ENCODE results near the gene SLC6A12. TPM values are rescaled to one million over a fixed set of nuclear protein-coding genes. Genes with fewer than 3 reads are reported as not detected.

SLC6A12 gene
- total RNA-seq, 1 experiment from 2014 or later: 0.17 TPM

GRCh38 chr12:242496-242895, 28.5 kb upstream of the SLC6A12 start:
- H3K27me3 Mint-ChIP-seq (ENCODE audit: low read depth): peaks cover 14% of the 10 kb centered on the region
- H3K4me1 ChIP-seq (ENCODE audit: insufficient read depth, low read length): no peaks in the 10 kb centered on the region
- no peak overlapping the region for H2BK5ac ChIP-seq (ENCODE audit: insufficient read length, low read length)
- H3K9me3 Mint-ChIP-seq: peaks cover 16 to 18% of the 10 kb centered on the region in 2 experiments
- H3K9me3 ChIP-seq (ENCODE audit: control insufficient read depth, low read depth, low read length): no peaks in the 10 kb centered on the region
- no peaks in the 10 kb centered on the region for H4K20me1 ChIP-seq (ENCODE audit: control insufficient read depth, insufficient read depth, insufficient read length)
- no peak overlapping the region for H2BK15ac ChIP-seq (ENCODE audit: low read depth, low read length)
- no peak overlapping the region for H3K27ac ChIP-seq (ENCODE audit: insufficient read length, low read depth, low read length)
- H3K4me3 Mint-ChIP-seq: no peak overlapping the region
- no peak overlapping the region for H2BK20ac ChIP-seq (ENCODE audit: low read depth, low read length, poor library complexity, severe bottlenecking)
- no peak overlapping the region for H3K9ac ChIP-seq (ENCODE audit: extremely low read depth, insufficient read length, low read length)
- no peak overlapping the region for H4K91ac ChIP-seq (ENCODE audit: insufficient read length, low read depth, low read length)
- no peaks in the 10 kb centered on the region for H3K27me3 ChIP-seq (ENCODE audit: insufficient read depth, low read length)
- no peak overlapping the region for H4K8ac ChIP-seq (replicated peaks; ENCODE audit: insufficient read length, low read depth, low read length)
- H3K36me3 Mint-ChIP-seq (ENCODE audit: insufficient read depth in 1 of 3, low read depth in 3 of 3): peaks cover 0 to 10% (median 2%) of the 10 kb centered on the region in 3 experiments; a peak in 3 of 7 replicates
- H3K23me2 ChIP-seq (ENCODE audit: insufficient read length, low read depth, low read length, poor library complexity, severe bottlenecking): no peaks in the 10 kb centered on the region
- H2BK120ac ChIP-seq (ENCODE audit: low read depth, low read length, poor library complexity, severe bottlenecking): no peak overlapping the region
- no peak for DNase-seq
- TF ChIP-seq CTCF (conservative IDR thresholded peaks at IDR 0.05): no peak
- H2AK5ac ChIP-seq (ENCODE audit: insufficient read length, low read length): no peak overlapping the region
- no CpG with 5 or more reads among the region's 15 CpGs for WGBS (ENCODE audit: extremely low coverage, insufficient read length, low lambda C conversion rate)
- H3K18ac ChIP-seq (ENCODE audit: insufficient read length, low read depth, low read length): no peak overlapping the region
- H3K79me2 ChIP-seq (ENCODE audit: insufficient read depth, low read length): no peaks in the 10 kb centered on the region
- no peak overlapping the region for H3T11ph ChIP-seq (ENCODE audit: low read length)
- H3K4me2 ChIP-seq (ENCODE audit: insufficient read depth, insufficient read length, low read length): no peak overlapping the region
- H3K27ac Mint-ChIP-seq: no peak overlapping the region
- no peak overlapping the region for H4K5ac ChIP-seq (ENCODE audit: insufficient read length, low read depth, low read length)
- H3K14ac ChIP-seq (ENCODE audit: insufficient read depth, low read length): no peak overlapping the region
- H3K23ac ChIP-seq (ENCODE audit: insufficient read length, low read depth, low read length): no peak overlapping the region
- no peak overlapping the region for H2BK12ac ChIP-seq (ENCODE audit: insufficient read length, low read depth, low read length)
- no peak overlapping the region for H2AFZ ChIP-seq (ENCODE audit: low read length)
- H3K79me1 ChIP-seq (ENCODE audit: insufficient read depth, low read depth, low read length, poor library complexity, severe bottlenecking): no peaks in the 10 kb centered on the region
- no peak overlapping the region for H3K56ac ChIP-seq (ENCODE audit: insufficient read length, low read depth, low read length)
- H3K4ac ChIP-seq (ENCODE audit: low read depth, low read length): no peak overlapping the region
- no peaks in the 10 kb centered on the region for H3K4me1 Mint-ChIP-seq
